ENCODE data around the gene PRR20D.

Gene PRR20D

DNA sequence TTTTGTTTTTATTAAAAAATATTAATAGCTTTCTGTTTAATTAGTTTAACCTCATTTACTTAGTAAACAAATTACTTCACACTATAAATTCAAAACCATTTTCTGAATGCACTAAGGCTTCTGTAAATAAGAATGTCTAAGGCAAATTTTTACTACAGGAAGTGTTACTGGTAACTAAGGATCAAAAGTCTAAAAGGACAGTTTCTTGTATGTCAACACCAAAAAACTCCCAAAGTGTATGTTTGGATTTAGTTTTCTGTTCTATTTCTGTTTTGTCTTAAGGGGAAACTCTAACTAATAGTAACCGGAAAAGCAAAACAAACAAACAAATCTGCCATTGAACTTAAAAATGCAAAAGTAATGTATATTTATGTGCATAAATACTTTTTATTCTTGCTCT, 31.2 kb downstream of the PRR20D start:
- Histone ChIP-seq H3K9me3 (ENCODE audit: control insufficient read depth, low read length) (no peaks in the 10 kb centered on the region), H3K27me3 (ENCODE audit: control insufficient read depth, insufficient read depth, low read length) (no peaks in the 10 kb centered on the region), H3K4me2 (ENCODE audit: low read length) (no peak overlapping the region), H3K4me1 (no peaks in the 10 kb centered on the region), H3K9ac (no peak overlapping the region), H3K27ac (no peak overlapping the region), H2AFZ (no peak overlapping the region), H3K79me2 (no peaks in the 10 kb centered on the region), H3K36me3 (ENCODE audit: control insufficient read depth, insufficient read depth, low read length) (no peaks in the 10 kb centered on the region), H3K4me3 (ENCODE audit: low read depth, low read length) (no peak overlapping the region)
- TF ChIP-seq, protein P1, sequence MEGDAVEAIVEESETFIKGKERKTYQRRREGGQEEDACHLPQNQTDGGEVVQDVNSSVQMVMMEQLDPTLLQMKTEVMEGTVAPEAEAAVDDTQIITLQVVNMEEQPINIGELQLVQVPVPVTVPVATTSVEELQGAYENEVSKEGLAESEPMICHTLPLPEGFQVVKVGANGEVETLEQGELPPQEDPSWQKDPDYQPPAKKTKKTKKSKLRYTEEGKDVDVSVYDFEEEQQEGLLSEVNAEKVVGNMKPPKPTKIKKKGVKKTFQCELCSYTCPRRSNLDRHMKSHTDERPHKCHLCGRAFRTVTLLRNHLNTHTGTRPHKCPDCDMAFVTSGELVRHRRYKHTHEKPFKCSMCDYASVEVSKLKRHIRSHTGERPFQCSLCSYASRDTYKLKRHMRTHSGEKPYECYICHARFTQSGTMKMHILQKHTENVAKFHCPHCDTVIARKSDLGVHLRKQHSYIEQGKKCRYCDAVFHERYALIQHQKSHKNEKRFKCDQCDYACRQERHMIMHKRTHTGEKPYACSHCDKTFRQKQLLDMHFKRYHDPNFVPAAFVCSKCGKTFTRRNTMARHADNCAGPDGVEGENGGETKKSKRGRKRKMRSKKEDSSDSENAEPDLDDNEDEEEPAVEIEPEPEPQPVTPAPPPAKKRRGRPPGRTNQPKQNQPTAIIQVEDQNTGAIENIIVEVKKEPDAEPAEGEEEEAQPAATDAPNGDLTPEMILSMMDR (IDR thresholded peaks at IDR 0.05): no peak

DNA sequence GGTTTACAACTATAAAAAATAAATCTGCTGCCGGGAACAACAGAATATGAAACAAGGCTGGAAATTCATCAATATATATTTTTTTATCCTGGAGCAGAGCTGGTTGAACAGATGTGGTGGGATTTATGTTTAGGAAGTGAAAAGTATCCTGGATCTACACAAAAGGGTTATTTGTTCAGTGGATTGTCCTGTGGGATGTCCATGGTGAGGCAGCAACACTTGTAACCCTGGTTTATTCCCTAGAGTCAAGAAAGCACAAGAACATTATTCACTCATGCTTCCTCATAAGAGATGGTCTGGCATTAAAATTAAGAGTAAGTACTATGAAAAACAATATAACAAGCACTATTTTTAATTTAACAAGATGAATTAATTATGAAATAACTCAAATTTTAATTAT, 52.6 kb downstream of the PRR20D start:
- H3K9me3 ChIP-seq (ENCODE audit: control insufficient read depth, low read length): no peaks in the 10 kb centered on the region
- TF ChIP-seq, protein P1 (IDR thresholded peaks at IDR 0.05): no peak
- no peak overlapping the region for H3K4me2 ChIP-seq (ENCODE audit: low read length)
- no peak overlapping the region for H3K4me3 ChIP-seq (ENCODE audit: low read depth, low read length)
- H3K27ac ChIP-seq: no peak overlapping the region
- H3K36me3 ChIP-seq (ENCODE audit: control insufficient read depth, insufficient read depth, low read length): no peaks in the 10 kb centered on the region
- H3K4me1 ChIP-seq: no peaks in the 10 kb centered on the region
- no peaks in the 10 kb centered on the region for H3K79me2 ChIP-seq
- no peak overlapping the region for H2AFZ ChIP-seq
- no peaks in the 10 kb centered on the region for H3K27me3 ChIP-seq (ENCODE audit: control insufficient read depth, insufficient read depth, low read length)
- no peak overlapping the region for H3K9ac ChIP-seq
